Central memory CD8-positive, alpha-beta T cell (primary cell): Measurements from ENCODE around the gene GBP3.
A peak's percentile ranks its signal among the peaks of the same experiment; 100 is the strongest.
"Not testable (repeated sequence)": the region's sequence is repeated elsewhere in the genome, so short reads cannot be mapped to it uniquely, and the experiment has no call there.

ENCODE experiments used
- ATAC-seq: fragments of 150-1000 bp; cut with Tn5 transposase; replicated peaks from 2 replicates; pipeline ENCODE4 v1.10.0; 2022; ENCODE audit warnings: mild to moderate bottlenecking, moderate FRiP score, moderate number of reproducible peaks; ENCODE audit not compliant: poor library complexity, severe bottlenecking; ENCODE audit errors: extremely low read depth
- DNase-seq, 2 donors: peaks; one replicate each; pipeline ENCODE4 v3.0.0; 2021; ENCODE audit warnings: low spot score in 2 of 2
- H3K27ac Mint-ChIP-seq: one replicate; pipeline ENCODE4 v1.8.0; 2022; ENCODE audit warnings: low read depth, mild to moderate bottlenecking, moderate library complexity, mixed read lengths
- H3K27me3 Mint-ChIP-seq: one replicate; pipeline ENCODE4 v1.8.0; 2022; ENCODE audit warnings: mixed read lengths
- H3K36me3 Mint-ChIP-seq: one replicate; pipeline ENCODE4 v1.8.0; 2022; ENCODE audit warnings: mild to moderate bottlenecking, moderate library complexity, mixed read lengths; ENCODE audit not compliant: insufficient read depth
- H3K4me1 Mint-ChIP-seq: one replicate; pipeline ENCODE4 v1.8.0; 2022; ENCODE audit warnings: mixed read lengths
- H3K4me3 Mint-ChIP-seq: one replicate; pipeline ENCODE4 v1.8.0; 2022; ENCODE audit warnings: mild to moderate bottlenecking, moderate library complexity, mixed read lengths
- H3K9me3 Mint-ChIP-seq: one replicate; pipeline ENCODE4 v1.8.0; 2022; ENCODE audit warnings: mixed read lengths

The GBP3 gene

GRCh38 chr1:89025928-89026327 is 3.3 kb upstream of the GBP3 start:
- Mint-ChIP-seq H3K27me3 (no peaks in the 10 kb centered on the region), H3K9me3 (peaks cover 5% of the 10 kb centered on the region), H3K4me3 (no peak overlapping the region), H3K27ac (no peak overlapping the region), H3K4me1 (peaks cover 40% of the 10 kb centered on the region), H3K36me3 (peaks cover 15% of the 10 kb centered on the region)
- no peak for DNase-seq
- ATAC-seq, result no peak

- H3K27ac Mint-ChIP-seq, result peak overlapping the region; percentile 94
- peaks cover 35% of the 10 kb centered on the region for H3K36me3 Mint-ChIP-seq
- no peak for ATAC-seq
- H3K27me3 Mint-ChIP-seq, result no peaks in the 10 kb centered on the region
- peaks cover 5% of the 10 kb centered on the region for H3K9me3 Mint-ChIP-seq
- H3K4me3 Mint-ChIP-seq, result peak overlapping the region; percentile 87
- no peak for DNase-seq
- H3K4me1 Mint-ChIP-seq, result peaks cover 48% of the 10 kb centered on the region
Measured at GRCh38 chr1:89023026-89023425, 360 bp upstream of the GBP3 start.

GRCh38 chr1:89018318-89018717 is 4.3 kb downstream of the GBP3 start:
- not testable (repeated sequence) for H3K9me3 Mint-ChIP-seq, ATAC-seq, H3K27me3 Mint-ChIP-seq, DNase-seq
- H3K36me3 Mint-ChIP-seq, result peaks cover 80% of the 10 kb centered on the region
- peak overlapping the region; percentile 25 for H3K27ac Mint-ChIP-seq
- H3K4me3 Mint-ChIP-seq, result peak overlapping the region; percentile 63
- peaks cover 68% of the 10 kb centered on the region for H3K4me1 Mint-ChIP-seq

- no peaks in the 10 kb centered on the region for H3K9me3 Mint-ChIP-seq
- no peak for ATAC-seq
- H3K4me1 Mint-ChIP-seq, result peaks cover 19% of the 10 kb centered on the region
- DNase-seq, result no peak
- no peak overlapping the region for H3K4me3 Mint-ChIP-seq
- H3K36me3 Mint-ChIP-seq, result peaks cover 60% of the 10 kb centered on the region
- H3K27ac Mint-ChIP-seq, result no peak overlapping the region
- no peaks in the 10 kb centered on the region for H3K27me3 Mint-ChIP-seq
Measured at GRCh38 chr1:89008511-89008910, 14.2 kb downstream of the GBP3 start.

- Mint-ChIP-seq H3K9me3 (no peaks in the 10 kb centered on the region), H3K36me3 (peaks cover 44% of the 10 kb centered on the region), H3K27me3 (no peaks in the 10 kb centered on the region), H3K27ac (no peak overlapping the region), H3K4me1 (peaks cover 37% of the 10 kb centered on the region), H3K4me3 (no peak overlapping the region)
- no peak for ATAC-seq
- DNase-seq, result no peak
Measured at GRCh38 chr1:89005286-89006151, 17.1 kb downstream of the GBP3 start.

GRCh38 chr1:89002176-89002575 is 20.5 kb downstream of the GBP3 start:
- Mint-ChIP-seq H3K4me1 (peaks cover 37% of the 10 kb centered on the region), H3K36me3 (peaks cover 15% of the 10 kb centered on the region), H3K27ac (peak overlapping the region; percentile 32)
- not testable (repeated sequence) for H3K4me3 Mint-ChIP-seq, H3K9me3 Mint-ChIP-seq, DNase-seq, H3K27me3 Mint-ChIP-seq, ATAC-seq

GRCh38 chr1:89001510-89001909 is 21.2 kb downstream of the GBP3 start:
- H3K27ac Mint-ChIP-seq, result no peak overlapping the region
- DNase-seq, result no peak
- H3K4me1 Mint-ChIP-seq, result peaks cover 37% of the 10 kb centered on the region
- no peaks in the 10 kb centered on the region for H3K27me3 Mint-ChIP-seq
- no peaks in the 10 kb centered on the region for H3K9me3 Mint-ChIP-seq
- H3K36me3 Mint-ChIP-seq, result peaks cover 8% of the 10 kb centered on the region
- H3K4me3 Mint-ChIP-seq, result no peak overlapping the region
- no peak for ATAC-seq

GRCh38 chr1:88998716-88999115 is 23.9 kb downstream of the GBP3 start:
- no peak overlapping the region for H3K4me3 Mint-ChIP-seq
- H3K27me3 Mint-ChIP-seq, result no peaks in the 10 kb centered on the region
- no peak overlapping the region for H3K27ac Mint-ChIP-seq
- peaks cover 1% of the 10 kb centered on the region for H3K36me3 Mint-ChIP-seq
- peaks cover 20% of the 10 kb centered on the region for H3K4me1 Mint-ChIP-seq
- DNase-seq, result no peak
- H3K9me3 Mint-ChIP-seq, result no peaks in the 10 kb centered on the region
- peak; percentile 83 for ATAC-seq

- Mint-ChIP-seq H3K27ac (no peak overlapping the region), H3K9me3 (no peaks in the 10 kb centered on the region), H3K27me3 (no peaks in the 10 kb centered on the region), H3K36me3 (peaks cover 17% of the 10 kb centered on the region), H3K4me3 (no peak overlapping the region), H3K4me1 (peaks cover 38% of the 10 kb centered on the region)
- ATAC-seq (no peak), DNase-seq (no peak)
Measured at GRCh38 chr1:88990426-88990825, 32.2 kb downstream of the GBP3 start.

GRCh38 chr1:88985692-88986091 is 37.0 kb downstream of the GBP3 start:
- ATAC-seq (no peak), DNase-seq (no peak)
- H3K27ac Mint-ChIP-seq, result peak overlapping the region; percentile 87
- H3K27me3 Mint-ChIP-seq, result no peaks in the 10 kb centered on the region
- no peaks in the 10 kb centered on the region for H3K9me3 Mint-ChIP-seq
- H3K4me1 Mint-ChIP-seq, result peaks cover 59% of the 10 kb centered on the region
- H3K4me3 Mint-ChIP-seq, result no peak overlapping the region
- H3K36me3 Mint-ChIP-seq, result peaks cover 29% of the 10 kb centered on the region

GRCh38 chr1:88985032-88985431 is 37.6 kb downstream of the GBP3 start:
- H3K4me3 Mint-ChIP-seq, result peak overlapping the region; percentile 42
- peaks cover 57% of the 10 kb centered on the region for H3K4me1 Mint-ChIP-seq
- no peaks in the 10 kb centered on the region for H3K27me3 Mint-ChIP-seq
- DNase-seq (no peak), ATAC-seq (no peak)
- H3K9me3 Mint-ChIP-seq, result no peaks in the 10 kb centered on the region
- peaks cover 29% of the 10 kb centered on the region for H3K36me3 Mint-ChIP-seq
- H3K27ac Mint-ChIP-seq, result peak overlapping the region; percentile 87

GRCh38 chr1:88984569-88984968 is 38.1 kb downstream of the GBP3 start:
- H3K27ac Mint-ChIP-seq, result peak overlapping the region; percentile 87
- ATAC-seq, result no peak
- peaks cover 27% of the 10 kb centered on the region for H3K36me3 Mint-ChIP-seq
- no peaks in the 10 kb centered on the region for H3K27me3 Mint-ChIP-seq
- H3K4me1 Mint-ChIP-seq, result peaks cover 57% of the 10 kb centered on the region
- H3K4me3 Mint-ChIP-seq, result peak overlapping the region; percentile 42
- no peak for DNase-seq
- no peaks in the 10 kb centered on the region for H3K9me3 Mint-ChIP-seq

- ATAC-seq (peak; percentile 74), DNase-seq (no peak)
- Mint-ChIP-seq H3K4me1 (peaks cover 54% of the 10 kb centered on the region), H3K36me3 (peaks cover 27% of the 10 kb centered on the region), H3K27ac (peak overlapping the region; percentile 87), H3K27me3 (no peaks in the 10 kb centered on the region), H3K4me3 (peak overlapping the region; percentile 26), H3K9me3 (no peaks in the 10 kb centered on the region)
Measured at GRCh38 chr1:88983791-88984559, 38.7 kb downstream of the GBP3 start.
